ENCODE results near the gene BCO1. TPM values are rescaled to one million over a fixed set of nuclear protein-coding genes. Genes with fewer than 3 reads are reported as not detected.

Gene BCO1
- total RNA-seq, 2 experiments from 2014 or later = not detected

DNA sequence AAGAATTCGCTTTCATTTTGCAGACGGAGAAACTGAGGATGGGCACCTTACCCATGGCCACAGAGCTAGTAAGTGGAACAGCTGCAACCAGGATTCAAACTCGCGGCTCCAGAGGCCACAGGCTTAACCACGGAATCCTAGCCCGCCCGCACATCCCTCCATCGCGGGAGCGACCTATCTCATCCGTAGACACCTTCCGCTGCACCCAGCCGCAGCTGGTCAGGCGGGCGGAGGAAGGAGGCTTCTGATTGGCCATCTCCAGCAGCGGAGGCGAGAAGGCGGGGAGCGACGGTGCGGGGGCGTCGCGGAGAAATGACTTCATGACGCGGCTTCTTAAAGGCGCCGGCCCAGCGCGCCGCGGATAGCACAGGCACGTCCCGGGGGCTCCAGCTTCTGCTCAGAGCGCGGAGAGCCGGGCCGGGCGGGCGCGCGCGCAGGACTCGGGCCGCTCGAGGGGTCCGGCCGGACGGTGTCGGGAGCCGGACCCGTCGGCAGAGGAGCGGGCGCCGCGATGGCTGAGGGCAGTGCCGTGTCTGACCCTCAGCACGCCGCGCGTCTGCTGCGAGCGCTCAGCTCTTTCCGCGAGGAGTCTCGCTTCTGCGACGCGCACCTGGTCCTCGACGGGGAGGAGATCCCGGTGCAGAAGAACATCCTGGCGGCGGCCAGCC is 76.2 kb downstream of the BCO1 start, which contains the start of gene GAN:
TSS of gene GAN (plus strand) at position 360 of the 668 bp plus-strand sequence. CDS start at position 512, 152 bp downstream.
- Mint-ChIP-seq H3K27ac (peak within 1 kb of the TSS; percentile 83), H3K27me3 (no peaks in the 10 kb centered on the region), H3K4me3 (peak within 1 kb of the TSS; percentile 85), H3K4me1 (ENCODE audit: low read depth) (peaks cover 54% of the 10 kb centered on the region), H3K9me3 (no peaks in the 10 kb centered on the region), H3K36me3 (ENCODE audit: low read depth) (no peaks in the 10 kb centered on the region)
- ATAC-seq (peak; percentile 92), DNase-seq (peak; percentile 98)
- POLR2A ChIA-PET = interaction anchor here (0.8 to 1.5 kb wide), 6 partner anchors 9 to 317 kb away, joined by 3 to 5 read pairs (median 3); partner anchors contain the start of genes CENPN and CMC2
- intact Hi-C loops (cut with micrococcal nuclease) = no loop called here
- CTCF ChIA-PET = interaction anchor here (0.7 to 2.0 kb wide), 6 partner anchors 12 to 415 kb away, joined by 3 to 9 read pairs (median 3); no protein-coding TSS in a partner anchor
- TF ChIP-seq CTCF (IDR thresholded peaks at IDR 0.05) = no peak

DNA sequence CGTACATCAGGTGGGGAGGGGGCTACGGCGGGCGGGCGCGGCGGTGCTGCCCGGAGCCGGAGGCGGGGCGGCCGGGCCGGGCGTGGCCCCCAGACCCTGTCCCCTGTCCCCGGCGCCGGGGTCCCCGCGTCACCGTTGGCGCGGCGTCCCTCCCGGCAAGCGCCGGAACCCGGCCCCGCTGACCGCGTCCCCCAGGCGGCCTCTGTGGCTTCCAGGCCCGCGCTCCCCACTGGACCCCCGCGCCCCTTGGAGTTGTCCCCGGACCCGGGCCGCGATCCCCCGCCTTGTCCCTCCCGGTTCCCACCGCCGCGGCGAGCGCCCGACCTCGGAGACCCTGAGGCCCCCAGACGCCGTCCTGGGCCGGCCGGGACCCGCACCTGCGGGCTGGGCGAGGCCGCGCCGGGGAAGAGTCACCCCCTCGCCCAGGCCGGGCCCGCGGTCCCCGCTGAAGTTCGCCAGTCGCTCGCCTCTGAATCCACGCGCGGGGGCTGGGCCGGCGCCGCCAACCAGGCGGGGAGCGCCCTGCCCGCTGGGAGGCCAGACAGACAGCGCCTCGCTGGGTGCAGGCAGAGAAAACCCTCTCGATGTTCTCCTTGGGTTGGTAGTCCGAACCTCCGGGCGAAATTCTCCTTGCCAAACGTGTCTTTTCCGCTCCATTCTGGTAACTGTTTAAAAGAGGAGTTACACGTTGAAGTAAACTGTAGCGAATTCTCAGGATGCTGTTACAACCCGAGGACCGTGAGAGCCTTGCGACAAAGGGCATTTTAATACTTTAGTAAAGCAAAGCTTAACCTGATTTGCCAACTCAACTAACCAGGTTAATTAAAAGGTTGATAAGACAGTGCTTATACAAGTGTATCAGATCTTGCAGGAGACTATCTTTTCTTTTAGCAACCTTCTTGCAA is 77.0 kb downstream of the BCO1 start:
- intact Hi-C loops (cut with micrococcal nuclease) = no loop called here
- Mint-ChIP-seq H3K27ac (peak overlapping the region; percentile 71), H3K27me3 (no peaks in the 10 kb centered on the region), H3K4me3 (peak overlapping the region; percentile 85), H3K9me3 (no peaks in the 10 kb centered on the region), H3K36me3 (ENCODE audit: low read depth) (no peaks in the 10 kb centered on the region), H3K4me1 (ENCODE audit: low read depth) (peaks cover 55% of the 10 kb centered on the region)
- POLR2A ChIA-PET = interaction anchor here (0.6 to 1.5 kb wide), 6 partner anchors 10 to 586 kb away, joined by 3 to 5 read pairs (median 3); partner anchors contain the start of genes CENPN and CMC2
- DNase-seq (peak; percentile 51), ATAC-seq (peak; percentile 29)
- CTCF ChIA-PET = interaction anchor here (0.7 to 2.0 kb wide), 6 partner anchors 8 to 311 kb away, joined by 3 to 9 read pairs (median 3); no protein-coding TSS in a partner anchor
- TF ChIP-seq CTCF (IDR thresholded peaks at IDR 0.05) = no peak

DNA sequence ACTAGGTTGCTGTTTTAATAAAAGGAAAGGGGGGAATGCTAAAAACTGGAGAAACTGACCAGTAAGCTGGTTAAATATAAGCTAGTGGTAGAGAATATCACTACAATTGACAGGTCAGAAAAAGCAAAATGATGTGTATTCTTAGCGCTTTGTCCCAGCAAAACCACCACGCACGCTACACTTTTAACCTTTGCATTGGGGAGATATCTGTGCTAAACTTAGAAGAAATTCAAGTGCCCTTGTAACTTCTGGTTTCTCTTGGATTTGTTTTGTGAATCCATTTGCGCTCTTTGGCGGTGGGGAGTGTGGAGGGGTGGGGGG is 77.6 kb downstream of the BCO1 start:
- POLR2A ChIA-PET = no interaction called here
- CTCF ChIA-PET = interaction anchor here (0.7 to 1.0 kb wide), 3 partner anchors 9 to 311 kb away, joined by 3 read pairs; no protein-coding TSS in a partner anchor
- Mint-ChIP-seq H3K27ac (no peak overlapping the region), H3K4me1 (ENCODE audit: low read depth) (peaks cover 55% of the 10 kb centered on the region), H3K27me3 (no peaks in the 10 kb centered on the region), H3K9me3 (no peaks in the 10 kb centered on the region), H3K4me3 (peak overlapping the region; percentile 83), H3K36me3 (ENCODE audit: low read depth) (no peaks in the 10 kb centered on the region)
- ATAC-seq (no peak), DNase-seq (peak; percentile 4)
- intact Hi-C loops (cut with micrococcal nuclease) = no loop called here
- TF ChIP-seq CTCF (IDR thresholded peaks at IDR 0.05) = no peak

DNA sequence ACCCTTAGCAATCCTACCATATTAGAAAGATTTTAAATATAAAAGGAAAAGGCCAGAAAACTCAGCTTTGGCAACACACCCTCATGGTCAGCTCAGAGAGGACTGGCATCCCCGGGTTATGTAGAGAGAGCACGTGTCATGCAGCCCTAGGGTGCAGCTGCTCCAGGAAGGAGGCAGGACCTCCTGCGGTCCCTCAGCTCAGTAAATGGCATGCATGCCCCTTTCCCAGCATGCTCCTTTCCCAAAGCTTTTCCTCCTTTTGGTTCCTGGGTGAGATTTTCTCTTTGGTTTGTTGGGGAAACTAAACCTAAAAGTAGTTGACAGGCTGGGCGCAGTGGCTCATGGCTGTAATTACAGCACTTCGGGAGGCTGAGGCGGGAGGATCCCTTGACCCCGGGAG is 80.2 kb downstream of the BCO1 start:
- H3K27me3 Mint-ChIP-seq = no peaks in the 10 kb centered on the region
- ChIA-PET POLR2A (no interaction called here), CTCF (interaction anchor here (0.9 kb wide), 1 partner anchor 40 kb away, joined by 3 read pairs; no protein-coding TSS in a partner anchor)
- peaks cover 52% of the 10 kb centered on the region for H3K4me1 Mint-ChIP-seq (ENCODE audit: low read depth)
- ATAC-seq (no peak), DNase-seq (no peak)
- no peak overlapping the region for H3K27ac Mint-ChIP-seq
- intact Hi-C loops (cut with micrococcal nuclease) = no loop called here
- no peaks in the 10 kb centered on the region for H3K9me3 Mint-ChIP-seq
- H3K36me3 Mint-ChIP-seq (ENCODE audit: low read depth) = no peaks in the 10 kb centered on the region
- no peak for TF ChIP-seq CTCF (IDR thresholded peaks at IDR 0.05)
- H3K4me3 Mint-ChIP-seq = no peak overlapping the region

Measured in activated CD8-positive, alpha-beta T cell treated with anti-CD3 and anti-CD28 coated beads for 36 hours (primary cell).